ENCODE data around the gene NUP85.
A peak's percentile ranks its signal among the peaks of the same experiment; 100 is the strongest.

Gene NUP85

GRCh38 chr17:75241502-75241901 is 36.0 kb downstream of the NUP85 start:
- TF ChIP-seq CTCF (IDR thresholded peaks at IDR 0.05), result no peak
- Histone ChIP-seq H3K27ac (peak overlapping the region in 1 of 2 donors; percentile 57), H3K4me3 (no peak overlapping the region)
- no peak for DNase-seq (ENCODE audit: low spot score)

- H3K4me3 ChIP-seq, result no peak overlapping the region
- no peak for DNase-seq (ENCODE audit: low spot score)
- no peak for TF ChIP-seq CTCF (IDR thresholded peaks at IDR 0.05)
- peak overlapping the region in 1 of 2 donors; percentile 57 for H3K27ac ChIP-seq
Observed at GRCh38 chr17:75241996-75242460, 36.5 kb downstream of the NUP85 start.

GRCh38 chr17:75242461-75243042 is 37.1 kb downstream of the NUP85 start:
- peak overlapping the region in 1 of 2 donors; percentile 57 for H3K27ac ChIP-seq
- DNase-seq (ENCODE audit: low spot score), result no peak
- TF ChIP-seq CTCF (IDR thresholded peaks at IDR 0.05), result no peak
- no peak overlapping the region for H3K4me3 ChIP-seq

- no peak overlapping the region for H3K27ac ChIP-seq
- no peak for TF ChIP-seq CTCF (IDR thresholded peaks at IDR 0.05)
- DNase-seq (ENCODE audit: low spot score), result no peak
- no peak overlapping the region for H3K4me3 ChIP-seq
Observed at GRCh38 chr17:75244133-75244866, 38.8 kb downstream of the NUP85 start.

GRCh38 chr17:75245011-75245410 is 39.5 kb downstream of the NUP85 start:
- H3K27ac ChIP-seq, result no peak overlapping the region

GRCh38 chr17:75246404-75246803 is 40.9 kb downstream of the NUP85 start:
- no peak for DNase-seq (ENCODE audit: low spot score)
- Histone ChIP-seq H3K27ac (no peak overlapping the region), H3K4me3 (no peak overlapping the region)
- no peak for TF ChIP-seq CTCF (IDR thresholded peaks at IDR 0.05)

More at GRCh38 chr17:75245011-75245410, 39.5 kb downstream of the NUP85 start:
- H3K4me3 ChIP-seq, result no peak overlapping the region
- no peak for DNase-seq (ENCODE audit: low spot score)
- TF ChIP-seq CTCF (IDR thresholded peaks at IDR 0.05), result no peak

- DNase-seq (ENCODE audit: low spot score), result no peak
- Histone ChIP-seq H3K27ac (peak overlapping the region; percentile 65 to 81), H3K4me3 (peak overlapping the region; percentile 51)
- no peak for TF ChIP-seq CTCF (IDR thresholded peaks at IDR 0.05)
Observed at GRCh38 chr17:75249564-75249963, 44.1 kb downstream of the NUP85 start.

All from coronary artery (tissue), 2 donors.